NAMALWA (cell line): Measurements from ENCODE around the gene STAC3.

Experiments used
- DNase-seq: peaks from one replicate; pipeline ENCODE4 v3.0.0-alpha.2; 2015; ENCODE audit warnings: low spot score

Gene STAC3

GRCh38 chr12:57210461-57210860, 40.5 kb downstream of the STAC3 start:
- no peak for DNase-seq

- DNase-seq: no peak
These were observed 41.1 kb downstream of the STAC3 start for GRCh38 chr12:57209916-57210315.

- no peak for DNase-seq
These were observed 42.2 kb downstream of the STAC3 start for GRCh38 chr12:57208631-57209282.

- DNase-seq: no peak
These were observed 43.0 kb downstream of the STAC3 start for GRCh38 chr12:57207731-57208630.

- DNase-seq: no peak
These were observed 45.1 kb downstream of the STAC3 start for GRCh38 chr12:57205931-57206330.

- no peak for DNase-seq
These were observed 45.8 kb downstream of the STAC3 start for GRCh38 chr12:57205186-57205585.

- DNase-seq: no peak
These were observed 46.5 kb downstream of the STAC3 start for GRCh38 chr12:57204454-57204853.

- no peak for DNase-seq
These were observed 47.2 kb downstream of the STAC3 start for GRCh38 chr12:57203791-57204190.

GRCh38 chr12:57203201-57203600, 47.8 kb downstream of the STAC3 start:
- no peak for DNase-seq

GRCh38 chr12:57202321-57202720, 48.7 kb downstream of the STAC3 start:
- no peak for DNase-seq

- DNase-seq: no peak
These were observed 49.4 kb downstream of the STAC3 start for GRCh38 chr12:57201631-57202030.

GRCh38 chr12:57201219-57201618, 49.8 kb downstream of the STAC3 start:
- DNase-seq: no peak

GRCh38 chr12:57200497-57200896, 50.5 kb downstream of the STAC3 start:
- no peak for DNase-seq

GRCh38 chr12:57199191-57199590, 51.8 kb downstream of the STAC3 start:
- no peak for DNase-seq

- DNase-seq: no peak
These were observed 52.7 kb downstream of the STAC3 start for GRCh38 chr12:57198329-57198728.

GRCh38 chr12:57196956-57197355, 54.0 kb downstream of the STAC3 start:
- DNase-seq: no peak

GRCh38 chr12:57196439-57196838, 54.5 kb downstream of the STAC3 start:
- no peak for DNase-seq

- no peak for DNase-seq
These were observed 55.2 kb downstream of the STAC3 start for GRCh38 chr12:57195611-57196371.

- no peak for DNase-seq
These were observed 55.8 kb downstream of the STAC3 start for GRCh38 chr12:57195186-57195585.

GRCh38 chr12:57194253-57194652, 56.7 kb downstream of the STAC3 start:
- no peak for DNase-seq

GRCh38 chr12:57193706-57194245, 57.2 kb downstream of the STAC3 start:
- DNase-seq: no peak
